Measurements from ENCODE around the gene TBCD. TPM values are rescaled to one million over a fixed set of nuclear protein-coding genes. Genes with fewer than 3 reads are reported as not detected.

Gene TBCD
- total RNA-seq, 2 donors from 2014 or later = 38.9 to 74.8 TPM

GRCh38 chr17:82876149-82876548 is 124.3 kb downstream of the TBCD start:
- 62 to 78% methylated on average over 17 to 18 of the region's 18 CpGs for WGBS, 2 donors
- intact Hi-C loops (cut with DNase I) = no loop called here
- H3K4me3 ChIP-seq = no peak overlapping the region
- ATAC-seq (no peak), DNase-seq (no peak)
- no peaks in the 10 kb centered on the region for H3K36me3 ChIP-seq (replicated peaks in 1 of 2; ENCODE audit: insufficient read depth in 1 of 2, low read depth in 2 of 2)
- peak overlapping the region in 3 of 4 donors; percentile 66 to 76 (median 67) for H3K27ac ChIP-seq
- peaks cover 14% of the 10 kb centered on the region for H3K4me1 ChIP-seq
- H3K9me3 ChIP-seq = no peaks in the 10 kb centered on the region
- TF ChIP-seq POLR2A (IDR thresholded peaks at IDR 0.05) = no peak
- no peak for TF ChIP-seq CTCF (IDR thresholded peaks at IDR 0.05)
- H3K27me3 ChIP-seq = no peaks in the 10 kb centered on the region

GRCh38 chr17:82876602-82877379 is 124.9 kb downstream of the TBCD start:
- Histone ChIP-seq H3K27me3 (no peaks in the 10 kb centered on the region), H3K36me3 (replicated peaks in 1 of 2; ENCODE audit: insufficient read depth in 1 of 2, low read depth in 2 of 2) (no peaks in the 10 kb centered on the region), H3K27ac (peak overlapping the region; percentile 2 to 76 (median 66)), H3K9me3 (no peaks in the 10 kb centered on the region), H3K4me1 (peaks cover 20% of the 10 kb centered on the region), H3K4me3 (no peak overlapping the region)
- intact Hi-C loops (cut with DNase I) = no loop called here
- peak; percentile 81 to 92 (median 92) for DNase-seq
- TF ChIP-seq CTCF (IDR thresholded peaks at IDR 0.05) = peak; percentile 30 to 87 (median 84)
- peak in 1 of 3 donors; percentile 31 for TF ChIP-seq POLR2A (IDR thresholded peaks at IDR 0.05)
- WGBS, 2 donors = 13 to 15% methylated on average over 14 of the region's 14 CpGs
- peak; percentile 96 for ATAC-seq

GRCh38 chr17:82878527-82878926 is 126.7 kb downstream of the TBCD start:
- H3K4me1 ChIP-seq = peaks cover 35% of the 10 kb centered on the region
- H3K9me3 ChIP-seq = no peaks in the 10 kb centered on the region
- H3K27me3 ChIP-seq = no peaks in the 10 kb centered on the region
- TF ChIP-seq POLR2A (IDR thresholded peaks at IDR 0.05) (no peak), CTCF (IDR thresholded peaks at IDR 0.05) (no peak)
- intact Hi-C loops (cut with DNase I) = no loop called here
- WGBS, 2 donors = 64 to 78% methylated on average over 9 of the region's 9 CpGs
- no peak overlapping the region for H3K27ac ChIP-seq
- DNase-seq (peak in 1 of 4 donors; percentile 38), ATAC-seq (no peak)
- H3K36me3 ChIP-seq (replicated peaks in 1 of 2; ENCODE audit: insufficient read depth in 1 of 2, low read depth in 2 of 2) = no peaks in the 10 kb centered on the region
- H3K4me3 ChIP-seq = no peak overlapping the region

- H3K4me1 ChIP-seq = peaks cover 42% of the 10 kb centered on the region
- TF ChIP-seq POLR2A (IDR thresholded peaks at IDR 0.05) (no peak), CTCF (IDR thresholded peaks at IDR 0.05) (no peak)
- no peak for ATAC-seq
- H3K27ac ChIP-seq = no peak overlapping the region
- intact Hi-C loops (cut with DNase I) = no loop called here
- H3K9me3 ChIP-seq = no peaks in the 10 kb centered on the region
- no peak for DNase-seq
- no peak overlapping the region for H3K4me3 ChIP-seq
- H3K27me3 ChIP-seq = no peaks in the 10 kb centered on the region
- WGBS, 2 donors = 91 to 95% methylated on average over 7 to 15 of the region's 15 CpGs
- H3K36me3 ChIP-seq (replicated peaks in 1 of 2; ENCODE audit: insufficient read depth in 1 of 2, low read depth in 2 of 2) = no peaks in the 10 kb centered on the region
Observed at GRCh38 chr17:82879241-82879640, 127.4 kb downstream of the TBCD start.
